ENCODE data around the gene SAA2.
"Not testable (repeated sequence)": the region's sequence is repeated elsewhere in the genome, so short reads cannot be mapped to it uniquely, and the experiment has no call there.

- not testable (repeated sequence) for TF ChIP-seq CTCF (IDR thresholded peaks at IDR 0.05); POLR2A (IDR thresholded peaks at IDR 0.05; ENCODE audit: low read depth); POLR2AphosphoS5 (IDR thresholded peaks at IDR 0.05); EP300 (IDR thresholded peaks at IDR 0.05)
These were observed 1.3 kb downstream of the SAA2 start for GRCh38 chr11:18247191-18247581.

Data from esophagus muscularis mucosa (tissue), 4 donors.